HFFc6 (cell line): ENCODE data around the gene HPCAL4. TPM values are rescaled to one million over a fixed set of nuclear protein-coding genes. Genes with fewer than 3 reads are reported as not detected.

Experiments
- DNase-seq: peaks from one replicate; pipeline ENCODE4 v3.0.0-alpha.2; 2018
- H3K27ac Mint-ChIP-seq: 2 replicates; pipeline ENCODE4 v1.8.0; 2020; ENCODE audit warnings: mild to moderate bottlenecking, mixed read lengths
- H3K27me3 Mint-ChIP-seq: 2 replicates; pipeline ENCODE4 v1.8.0; 2021; ENCODE audit warnings: mild to moderate bottlenecking, moderate library complexity, mixed read lengths; ENCODE audit not compliant: insufficient read depth
- H3K36me3 Mint-ChIP-seq: 2 replicates; pipeline ENCODE4 v1.8.0; 2021; ENCODE audit warnings: low read depth, mixed read lengths
- H3K4me1 Mint-ChIP-seq: 2 replicates; pipeline ENCODE4 v1.8.0; 2020; ENCODE audit warnings: low read depth, mixed read lengths
- H3K4me3 Mint-ChIP-seq: 2 replicates; pipeline ENCODE4 v1.8.0; 2020; ENCODE audit warnings: mild to moderate bottlenecking, moderate library complexity, mixed read lengths
- H3K9me3 Mint-ChIP-seq: 2 replicates; pipeline ENCODE4 v1.8.0; 2020; ENCODE audit warnings: mild to moderate bottlenecking, mixed read lengths
- total RNA-seq, 6 experiments: library from RNA; stranded (reverse); fragmentation: NEBNext Ultra II Directional; extraction: Animal tissue kit (Norgen Biotek cat#: 25700); gene quantifications; 2 replicates in 1 of 6; 3 replicates in 5 of 6; pipeline ENCODE4 v1.2.3, GENCODE V29; 2021
- TF ChIP-seq, protein P1 (sequence below): fragments of 200-600 bp; sonication (generic); IDR thresholded peaks from 2 replicates; pipeline ENCODE4 v1.5.0; 2021; ENCODE audit warnings: antibody characterized with exemption, mild to moderate bottlenecking

Gene HPCAL4
- total RNA-seq, 6 experiments from 2014 or later: not detected

DNA sequence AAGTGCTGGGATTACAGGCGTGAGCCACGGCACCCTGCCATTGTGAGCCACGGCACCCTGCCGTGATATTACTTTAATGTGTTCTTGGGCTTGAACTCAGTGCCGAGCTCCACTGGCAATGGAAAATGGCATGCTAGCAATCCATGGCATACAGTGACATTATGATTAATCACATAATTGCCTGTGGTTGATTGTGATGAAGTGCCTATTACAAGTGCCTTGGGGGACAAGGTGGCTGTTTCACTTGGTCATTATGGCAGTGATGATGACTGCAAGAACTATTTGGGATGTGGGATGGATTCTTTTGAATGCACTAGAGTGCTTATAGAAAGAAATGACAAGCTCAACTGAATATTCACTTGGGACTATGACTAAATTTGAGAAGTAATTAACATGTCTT, 22.3 kb upstream of the HPCAL4 start:
- Mint-ChIP-seq H3K27me3 (peaks cover 49% of the 10 kb centered on the region), H3K27ac (no peak overlapping the region), H3K36me3 (no peaks in the 10 kb centered on the region), H3K9me3 (no peaks in the 10 kb centered on the region), H3K4me3 (no peak overlapping the region), H3K4me1 (no peaks in the 10 kb centered on the region)
- no peak for DNase-seq
- TF ChIP-seq, protein P1, sequence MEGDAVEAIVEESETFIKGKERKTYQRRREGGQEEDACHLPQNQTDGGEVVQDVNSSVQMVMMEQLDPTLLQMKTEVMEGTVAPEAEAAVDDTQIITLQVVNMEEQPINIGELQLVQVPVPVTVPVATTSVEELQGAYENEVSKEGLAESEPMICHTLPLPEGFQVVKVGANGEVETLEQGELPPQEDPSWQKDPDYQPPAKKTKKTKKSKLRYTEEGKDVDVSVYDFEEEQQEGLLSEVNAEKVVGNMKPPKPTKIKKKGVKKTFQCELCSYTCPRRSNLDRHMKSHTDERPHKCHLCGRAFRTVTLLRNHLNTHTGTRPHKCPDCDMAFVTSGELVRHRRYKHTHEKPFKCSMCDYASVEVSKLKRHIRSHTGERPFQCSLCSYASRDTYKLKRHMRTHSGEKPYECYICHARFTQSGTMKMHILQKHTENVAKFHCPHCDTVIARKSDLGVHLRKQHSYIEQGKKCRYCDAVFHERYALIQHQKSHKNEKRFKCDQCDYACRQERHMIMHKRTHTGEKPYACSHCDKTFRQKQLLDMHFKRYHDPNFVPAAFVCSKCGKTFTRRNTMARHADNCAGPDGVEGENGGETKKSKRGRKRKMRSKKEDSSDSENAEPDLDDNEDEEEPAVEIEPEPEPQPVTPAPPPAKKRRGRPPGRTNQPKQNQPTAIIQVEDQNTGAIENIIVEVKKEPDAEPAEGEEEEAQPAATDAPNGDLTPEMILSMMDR: no peak

DNA sequence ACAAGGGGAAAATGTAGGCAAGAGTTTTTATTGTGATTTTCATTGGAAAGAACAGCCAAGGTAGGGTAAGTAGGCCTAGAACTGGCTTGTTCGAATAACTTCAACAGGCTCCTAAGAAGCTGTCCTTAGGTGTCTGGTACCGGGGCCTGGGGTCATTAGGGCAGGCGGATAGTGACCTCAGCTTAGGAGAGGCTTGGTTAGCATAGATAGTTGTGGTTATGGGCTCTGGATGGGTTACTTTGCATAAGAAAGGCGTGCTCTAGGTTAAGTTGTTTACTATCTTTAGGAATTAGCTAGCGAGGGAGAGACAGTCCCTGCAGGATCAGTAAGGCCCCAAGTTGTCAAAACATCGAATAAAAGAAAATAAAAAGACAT, 20.7 kb upstream of the HPCAL4 start:
- TF ChIP-seq, protein P1: no peak
- no peaks in the 10 kb centered on the region for H3K4me1 Mint-ChIP-seq
- H3K36me3 Mint-ChIP-seq: no peaks in the 10 kb centered on the region
- DNase-seq: no peak
- no peak overlapping the region for H3K27ac Mint-ChIP-seq
- H3K9me3 Mint-ChIP-seq: no peaks in the 10 kb centered on the region
- no peak overlapping the region for H3K4me3 Mint-ChIP-seq
- peaks cover 52% of the 10 kb centered on the region for H3K27me3 Mint-ChIP-seq

DNA sequence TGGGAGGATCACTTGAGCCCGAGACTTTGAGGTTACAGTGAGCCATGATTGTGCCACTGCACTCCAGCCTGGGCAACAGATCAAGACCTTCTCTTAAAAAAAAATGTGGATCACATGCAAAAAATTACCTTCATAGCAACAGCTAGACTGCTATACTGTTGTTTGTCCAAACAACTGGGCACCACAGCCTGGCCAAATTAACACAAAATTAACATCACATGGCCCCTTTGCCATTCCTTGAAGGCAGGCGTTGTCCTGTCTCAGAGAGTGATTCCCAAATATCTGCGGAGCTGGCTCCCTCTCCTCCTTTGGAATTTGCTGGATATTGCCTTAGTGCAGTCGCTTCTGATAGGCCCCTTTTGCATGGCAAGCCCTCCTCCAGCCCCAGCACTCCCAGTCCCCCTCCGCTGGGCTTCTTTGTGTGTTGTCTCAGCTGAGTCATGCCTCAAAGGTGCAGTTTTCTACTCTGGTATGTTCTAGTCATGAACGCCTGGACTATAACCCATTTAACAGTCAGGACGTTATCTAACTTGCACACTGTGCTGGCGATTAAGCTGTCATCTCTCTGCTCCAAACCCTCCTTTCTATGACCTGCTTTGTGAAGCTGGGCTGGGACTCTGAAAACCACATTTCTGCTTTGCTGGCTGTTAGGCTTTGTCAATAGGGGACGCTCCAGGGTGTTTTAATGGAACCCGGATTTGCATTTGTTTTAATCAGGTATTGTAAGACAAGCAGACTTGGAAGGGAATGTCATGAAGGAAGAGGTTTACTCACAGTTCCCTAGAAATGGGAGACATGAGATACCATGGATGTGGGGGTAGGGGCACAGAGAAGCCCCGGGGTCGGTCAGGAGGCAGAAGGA, 20.1 kb upstream of the HPCAL4 start:
- TF ChIP-seq, protein P1: no peak
- no peaks in the 10 kb centered on the region for H3K9me3 Mint-ChIP-seq
- no peak overlapping the region for H3K27ac Mint-ChIP-seq
- DNase-seq: no peak
- no peaks in the 10 kb centered on the region for H3K36me3 Mint-ChIP-seq
- no peaks in the 10 kb centered on the region for H3K4me1 Mint-ChIP-seq
- no peak overlapping the region for H3K4me3 Mint-ChIP-seq
- peaks cover 48% of the 10 kb centered on the region for H3K27me3 Mint-ChIP-seq

DNA sequence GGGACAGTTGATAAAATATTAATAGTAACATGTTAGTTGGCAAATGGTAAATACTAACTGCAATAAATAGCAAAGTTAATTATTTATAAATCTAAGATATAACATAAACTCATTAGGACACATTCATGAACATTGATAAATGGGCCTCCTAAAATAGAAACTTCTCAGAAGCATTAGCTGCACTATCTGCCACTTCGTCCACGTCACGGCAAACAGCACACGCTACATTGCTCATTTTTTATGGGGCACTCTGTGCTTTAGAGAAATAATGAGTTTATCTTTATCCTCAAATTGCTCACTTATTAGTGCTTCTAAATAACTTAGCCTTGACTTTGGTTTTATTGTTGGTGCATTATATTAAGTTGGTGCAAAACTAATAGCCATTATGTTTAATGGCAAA, 16.3 kb upstream of the HPCAL4 start:
- peaks cover 36% of the 10 kb centered on the region for H3K27me3 Mint-ChIP-seq
- H3K27ac Mint-ChIP-seq: no peak overlapping the region
- TF ChIP-seq, protein P1: no peak
- no peaks in the 10 kb centered on the region for H3K9me3 Mint-ChIP-seq
- DNase-seq: no peak
- no peaks in the 10 kb centered on the region for H3K36me3 Mint-ChIP-seq
- no peak overlapping the region for H3K4me3 Mint-ChIP-seq
- H3K4me1 Mint-ChIP-seq: no peaks in the 10 kb centered on the region

- H3K4me3 Mint-ChIP-seq: no peak overlapping the region
- H3K36me3 Mint-ChIP-seq: no peaks in the 10 kb centered on the region
- TF ChIP-seq, protein P1: no peak
- H3K9me3 Mint-ChIP-seq: no peaks in the 10 kb centered on the region
- H3K27ac Mint-ChIP-seq: no peak overlapping the region
- H3K4me1 Mint-ChIP-seq: peaks cover 11% of the 10 kb centered on the region
- no peak for DNase-seq
- H3K27me3 Mint-ChIP-seq: peaks cover 47% of the 10 kb centered on the region
Observed at GRCh38 chr1:39704757-39705156, 13.5 kb upstream of the HPCAL4 start.
